HCT116 (cell line): ENCODE measurements around the gene SPATS2L. TPM values are rescaled to one million over a fixed set of nuclear protein-coding genes. Genes with fewer than 3 reads are reported as not detected.

Experiments
- ATAC-seq: fragments of 200-7000 bp; cut with Tn5 transposase; 2 replicates; pipeline ENCODE4 v1.9.1; 2020; ENCODE audit warnings: mild to moderate bottlenecking, moderate library complexity
- BruUV-seq: library from RNA; stranded (reverse); fragments of 400-500 nt; replicated peaks from 2 replicates; lab custom pipeline; 2021; lab: Mats Ljungman, UMichigan
- CTCF ChIA-PET: fragments of 300-600 bp; sonication (Branson Sonifier 250); formaldehyde crosslinking; loops from one replicate; lab custom pipeline; 2021; ENCODE audit warnings: antibody characterized with exemption; lab: Charles Lee
- POLR2A ChIA-PET: fragments of 300-600, 350-600 bp; sonication (Branson Sonifier 250); formaldehyde crosslinking; loops from one replicate; lab custom pipeline; 2021; ENCODE audit warnings: antibody characterized with exemption; lab: Charles Lee
- RAD21 ChIA-PET, 2 experiments: fragments of 300-600 bp; sonication (Branson Sonifier 250); formaldehyde crosslinking; loops; one replicate each; lab custom pipeline; 2023; ENCODE audit warnings: low total read pairs in 2 of 2; ENCODE audit not compliant: uncharacterized antibody in 2 of 2, unreplicated experiment in 2 of 2, low non-redundant PET in 1 of 2; lab: Charles Lee
- DNase-seq: peaks from one replicate; pipeline ENCODE4 v3.0.0-alpha.2; 2010; ENCODE audit warnings: low read depth, low spot score
- H2AFZ ChIP-seq: fragments of 200-600 bp; shearing (Covaris generic), sonication (generic); 2 replicates; pipeline ENCODE4 v1.6.1; 2017; ENCODE audit warnings: low read depth, mixed run types, mixed read lengths, antibody characterized with exemption, low read length; ENCODE audit not compliant: poor library complexity, severe bottlenecking
- H3K27ac ChIP-seq: 2 replicates; pipeline ENCODE4 v1.5.1; 2012; ENCODE audit warnings: low read depth, low read length
- H3K27me3 ChIP-seq: fragments of 200-600 bp; sonication (generic); 2 replicates; pipeline ENCODE4 v1.6.1; 2016; ENCODE audit warnings: mixed run types, low read length, mixed read lengths; ENCODE audit not compliant: insufficient read depth
- H3K36me3 ChIP-seq, 2 experiments: fragments of 200-500 bp in 1 of 2; fragments of 200-600 bp in 1 of 2; sonication (Bioruptor generic) in 1 of 2; sonication (generic) in 1 of 2; 2 replicates each; pipeline versions ENCODE4 v1.5.1 to v1.6.1; 2014 to 2016; ENCODE audit warnings: low read length in 2 of 2, inconsistent platforms in 1 of 2, mixed read lengths in 1 of 2, mixed run types in 1 of 2; ENCODE audit not compliant: insufficient read depth in 2 of 2, control insufficient read depth in 1 of 2
- H3K4me1 ChIP-seq, 2 experiments: fragments of 200-600 bp in 1 of 2; sonication (generic) in 1 of 2; 2 replicates each; pipeline versions ENCODE4 v1.5.1 to v1.6.1; 2012 to 2017; ENCODE audit warnings: low read length in 2 of 2, inconsistent platforms in 1 of 2, mild to moderate bottlenecking in 1 of 2, mixed read lengths in 1 of 2, mixed run types in 1 of 2, moderate library complexity in 1 of 2; ENCODE audit not compliant: insufficient read depth in 2 of 2, control insufficient read depth in 1 of 2
- H3K4me2 ChIP-seq: fragments of 200-600 bp; sonication (generic); 2 replicates; pipeline ENCODE4 v1.6.1; 2017; ENCODE audit warnings: mixed run types, low read length, mixed read lengths
- H3K4me3 ChIP-seq, 2 experiments: fragments of 200-600 bp in 1 of 2; sonication (generic) in 1 of 2; replicated peaks in 1 of 2; 2 replicates each; pipeline ENCODE4 v1.5.1; 2011 to 2016; ENCODE audit warnings: low read length in 2 of 2, control low read depth in 1 of 2, low read depth in 1 of 2, mild to moderate bottlenecking in 1 of 2, mixed read lengths in 1 of 2, mixed run types in 1 of 2
- H3K79me2 ChIP-seq: fragments of 200-600 bp; sonication (generic); 2 replicates; pipeline ENCODE4 v1.6.1; 2017; ENCODE audit warnings: mild to moderate bottlenecking, mixed run types, low read length, moderate library complexity, mixed read lengths; ENCODE audit not compliant: insufficient read depth
- H3K9ac ChIP-seq: fragments of 200-600 bp; sonication (generic); 2 replicates; pipeline ENCODE4 v1.6.1; 2016; ENCODE audit warnings: low read length, mixed read lengths
- H3K9me2 ChIP-seq: fragments of 200-600 bp; sonication (generic), shearing (Covaris generic); 2 replicates; pipeline ENCODE4 v1.6.1; 2017; ENCODE audit warnings: mixed run types, mild to moderate bottlenecking, moderate library complexity; ENCODE audit not compliant: insufficient read depth
- H3K9me3 ChIP-seq, 2 experiments: fragments of 200-500 bp in 1 of 2; fragments of 200-600 bp in 1 of 2; sonication (Bioruptor generic) in 1 of 2; sonication (generic) in 1 of 2; 2 replicates each; pipeline ENCODE4 v1.6.1; 2014 to 2017; ENCODE audit warnings: low read length in 2 of 2, mixed read lengths in 2 of 2, inconsistent platforms in 1 of 2, low read depth in 1 of 2, mild to moderate bottlenecking in 1 of 2, mixed run types in 1 of 2, moderate library complexity in 1 of 2; ENCODE audit not compliant: control insufficient read depth in 1 of 2, insufficient read depth in 1 of 2
- H4K20me1 ChIP-seq: fragments of 200-600 bp; sonication (generic), shearing (Covaris generic); 2 replicates; pipeline ENCODE4 v1.6.1; 2017; ENCODE audit warnings: mixed run types, mild to moderate bottlenecking, moderate library complexity; ENCODE audit not compliant: insufficient read depth
- ELF1 ChIP-seq: IDR thresholded peaks from 2 replicates; pipeline ENCODE4 v1.6.1; 2012; ENCODE audit warnings: low read depth, borderline replicate concordance
- EZH2 ChIP-seq: fragments of 200-600 bp; sonication (generic); IDR thresholded peaks from 2 replicates; pipeline ENCODE4 v1.6.1; 2017; ENCODE audit warnings: antibody characterized with exemption, mixed run types
- SIN3A ChIP-seq: IDR thresholded peaks from 2 replicates; pipeline ENCODE4 v1.6.1; 2012; ENCODE audit warnings: low read depth
- SP1 ChIP-seq: IDR thresholded peaks from 2 replicates; pipeline ENCODE4 v1.6.1; 2012; ENCODE audit warnings: low read depth
- YY1 ChIP-seq: IDR thresholded peaks from 2 replicates; pipeline ENCODE4 v1.6.1; 2011; ENCODE audit warnings: low read length, low read depth, moderate library complexity, mild to moderate bottlenecking; ENCODE audit not compliant: insufficient replicate concordance; ENCODE audit errors: extremely low read depth
- intact Hi-C: fragments of 100-400 bp; cut with micrococcal nuclease; formaldehyde crosslinking; loops from 2 replicates; pipeline ENCODE4 v1.10.0; 2022
- total RNA-seq: library from RNA; stranded (reverse); gene quantifications from one replicate; pipeline ENCODE4 v1.2.1, GENCODE V29; 2021; ENCODE audit not compliant: unreplicated experiment
- TF ChIP-seq, protein P1 (sequence below): IDR thresholded peaks from 2 replicates; pipeline ENCODE4 v1.6.1; 2012
- TF ChIP-seq, protein P2 (sequence below): IDR thresholded peaks from 2 replicates; pipeline ENCODE4 v1.6.1; 2012

SPATS2L gene
- total RNA-seq, 1 experiment from 2014 or later = 87.1 TPM

GRCh38 chr2:200373231-200373630 lies 66.7 kb downstream of the SPATS2L start:
- no peak for ATAC-seq
- Histone ChIP-seq H3K79me2 (peaks cover 21% of the 10 kb centered on the region; the same call in 1 of the 2 replicates), H3K4me3 (no peak overlapping the region), H2AFZ (no peak overlapping the region), H3K36me3 (no peaks in the 10 kb centered on the region), H3K4me2 (peak overlapping the region; percentile 43), H3K9me3 (no peaks in the 10 kb centered on the region), H3K9ac (no peak overlapping the region), H3K27ac (no peak overlapping the region), H4K20me1 (no peaks in the 10 kb centered on the region), H3K9me2 (no peaks in the 10 kb centered on the region), H3K4me1 (peaks cover 36 to 61% of the 10 kb centered on the region in 2 experiments), H3K27me3 (no peaks in the 10 kb centered on the region)
- ChIA-PET RAD21 (no interaction called here), POLR2A (no interaction called here), CTCF (no interaction called here)
- no TSS peak for BruUV-seq
- TF ChIP-seq YY1 (no peak), EZH2 (no peak), SP1 (no peak)
- TF ChIP-seq, protein P1, sequence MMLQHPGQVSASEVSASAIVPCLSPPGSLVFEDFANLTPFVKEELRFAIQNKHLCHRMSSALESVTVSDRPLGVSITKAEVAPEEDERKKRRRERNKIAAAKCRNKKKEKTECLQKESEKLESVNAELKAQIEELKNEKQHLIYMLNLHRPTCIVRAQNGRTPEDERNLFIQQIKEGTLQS = no peak
- DNase-seq = no peak
- intact Hi-C loops = no loop called here

DNA sequence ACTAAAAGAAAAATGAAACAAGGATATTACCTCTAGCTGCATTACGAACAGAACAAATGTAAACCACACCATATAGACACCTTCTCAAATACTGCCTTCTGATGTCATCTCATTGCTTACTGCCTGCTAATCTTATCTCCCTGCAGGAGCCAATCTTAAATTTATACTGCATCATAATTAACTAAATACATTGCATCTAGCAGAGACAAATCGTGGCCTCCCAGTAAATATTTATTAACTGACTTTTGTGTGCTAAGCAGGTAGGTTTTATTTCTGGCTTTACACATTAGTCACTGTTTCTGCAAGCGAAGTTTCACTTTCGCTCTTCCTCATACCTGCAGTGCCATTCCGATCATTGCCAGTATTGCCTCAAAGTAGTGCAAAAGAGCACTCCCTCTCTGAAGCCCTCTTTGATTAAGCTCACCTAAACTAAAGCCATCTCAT lies 67.5 kb downstream of the SPATS2L start:
- no peaks in the 10 kb centered on the region for H3K27me3 ChIP-seq
- intact Hi-C loops = no loop called here
- peaks cover 42 to 69% of the 10 kb centered on the region in 2 experiments for H3K4me1 ChIP-seq
- no TSS peak for BruUV-seq
- ChIA-PET CTCF (no interaction called here), POLR2A (no interaction called here), RAD21 (no interaction called here)
- H3K79me2 ChIP-seq = peaks cover 27% of the 10 kb centered on the region
- no peaks in the 10 kb centered on the region for H3K36me3 ChIP-seq
- H2AFZ ChIP-seq = no peak overlapping the region
- no peaks in the 10 kb centered on the region for H4K20me1 ChIP-seq
- H3K9me2 ChIP-seq = no peaks in the 10 kb centered on the region
- H3K4me2 ChIP-seq = peak overlapping the region; percentile 43
- no peak overlapping the region for H3K4me3 ChIP-seq
- H3K9me3 ChIP-seq = no peaks in the 10 kb centered on the region
- ATAC-seq (no peak), DNase-seq (no peak)
- no peak overlapping the region for H3K27ac ChIP-seq
- TF ChIP-seq, protein P2, sequence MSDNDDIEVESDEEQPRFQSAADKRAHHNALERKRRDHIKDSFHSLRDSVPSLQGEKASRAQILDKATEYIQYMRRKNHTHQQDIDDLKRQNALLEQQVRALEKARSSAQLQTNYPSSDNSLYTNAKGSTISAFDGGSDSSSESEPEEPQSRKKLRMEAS = 0 out of 2 replicates have a peak, but pooled peaks have one; percentile 18
- TF ChIP-seq ELF1 (peak; percentile 15; the same call in 1 of the 2 replicates), SIN3A (no peak)
- TF ChIP-seq, all 23 proteins: peak for 2
- 0 out of 2 replicates have a peak overlapping the region, but pooled peaks have one; percentile 14 for H3K9ac ChIP-seq
